Nephron progenitor cell (in vitro differentiated cells): ENCODE results near the gene CEL.

ENCODE experiments used
- DNase-seq: peaks from one replicate; pipeline ENCODE4 v3.0.0; 2021
- H3K27ac Mint-ChIP-seq: 2 replicates; pipeline ENCODE4 v1.8.0; 2021; ENCODE audit warnings: mild to moderate bottlenecking, moderate library complexity, mixed read lengths
- H3K27me3 Mint-ChIP-seq: 2 replicates; pipeline ENCODE4 v1.8.0; 2021; ENCODE audit warnings: mild to moderate bottlenecking, low read depth, mixed read lengths; ENCODE audit not compliant: poor library complexity
- H3K36me3 Mint-ChIP-seq: 2 replicates; pipeline ENCODE4 v1.8.0; 2021; ENCODE audit warnings: low read depth, mixed read lengths
- H3K4me1 Mint-ChIP-seq: 2 replicates; pipeline ENCODE4 v1.8.0; 2021; ENCODE audit warnings: mixed read lengths
- H3K4me3 Mint-ChIP-seq: 2 replicates; pipeline ENCODE4 v1.8.0; 2021; ENCODE audit warnings: mild to moderate bottlenecking, moderate library complexity, mixed read lengths
- H3K9me3 Mint-ChIP-seq: 2 replicates; pipeline ENCODE4 v1.8.0; 2021; ENCODE audit warnings: mild to moderate bottlenecking, moderate library complexity, mixed read lengths
- CTCF ChIP-seq: fragments of 200-600 bp; sonication (generic); IDR thresholded peaks from 2 replicates; pipeline ENCODE4 v1.5.0; 2021; ENCODE audit warnings: antibody characterized with exemption

CEL gene

GRCh38 chr9:133118568-133118967, 56.8 kb downstream of the CEL start:
- TF ChIP-seq CTCF: no peak
- H3K4me3 Mint-ChIP-seq: peak overlapping the region; percentile 77
- H3K27ac Mint-ChIP-seq: peak overlapping the region; percentile 23
- H3K9me3 Mint-ChIP-seq: no peaks in the 10 kb centered on the region
- DNase-seq: no peak
- H3K36me3 Mint-ChIP-seq: no peaks in the 10 kb centered on the region
- H3K27me3 Mint-ChIP-seq: no peaks in the 10 kb centered on the region
- H3K4me1 Mint-ChIP-seq: peaks cover 82% of the 10 kb centered on the region

GRCh38 chr9:133119103-133119845, 57.5 kb downstream of the CEL start:
- H3K27ac Mint-ChIP-seq: no peak overlapping the region
- no peak for TF ChIP-seq CTCF
- H3K27me3 Mint-ChIP-seq: no peaks in the 10 kb centered on the region
- H3K9me3 Mint-ChIP-seq: no peaks in the 10 kb centered on the region
- peak overlapping the region; percentile 77 for H3K4me3 Mint-ChIP-seq
- H3K4me1 Mint-ChIP-seq: peaks cover 82% of the 10 kb centered on the region
- no peaks in the 10 kb centered on the region for H3K36me3 Mint-ChIP-seq
- DNase-seq: peak; percentile 51

- Mint-ChIP-seq H3K4me3 (peak overlapping the region; percentile 77), H3K4me1 (peaks cover 80% of the 10 kb centered on the region), H3K9me3 (no peaks in the 10 kb centered on the region), H3K36me3 (no peaks in the 10 kb centered on the region), H3K27ac (no peak overlapping the region), H3K27me3 (peaks cover 2% of the 10 kb centered on the region)
- DNase-seq: no peak
- TF ChIP-seq CTCF: no peak
These were observed 58.2 kb downstream of the CEL start for GRCh38 chr9:133119846-133120500.

- H3K27ac Mint-ChIP-seq: no peak overlapping the region
- H3K9me3 Mint-ChIP-seq: no peaks in the 10 kb centered on the region
- H3K4me1 Mint-ChIP-seq: peaks cover 76% of the 10 kb centered on the region
- no peaks in the 10 kb centered on the region for H3K36me3 Mint-ChIP-seq
- no peak for DNase-seq
- TF ChIP-seq CTCF: no peak
- H3K4me3 Mint-ChIP-seq: peak overlapping the region; percentile 77
- H3K27me3 Mint-ChIP-seq: peaks cover 2% of the 10 kb centered on the region
These were observed 58.9 kb downstream of the CEL start for GRCh38 chr9:133120501-133121197.
